IPS-NIHi11 (cell line): Measurements from ENCODE around the gene LAMC3.

ENCODE experiments used
- DNase-seq: peaks from one replicate; pipeline ENCODE4 v3.0.0; 2012; ENCODE audit warnings: mixed read lengths, low spot score

The LAMC3 gene

DNA sequence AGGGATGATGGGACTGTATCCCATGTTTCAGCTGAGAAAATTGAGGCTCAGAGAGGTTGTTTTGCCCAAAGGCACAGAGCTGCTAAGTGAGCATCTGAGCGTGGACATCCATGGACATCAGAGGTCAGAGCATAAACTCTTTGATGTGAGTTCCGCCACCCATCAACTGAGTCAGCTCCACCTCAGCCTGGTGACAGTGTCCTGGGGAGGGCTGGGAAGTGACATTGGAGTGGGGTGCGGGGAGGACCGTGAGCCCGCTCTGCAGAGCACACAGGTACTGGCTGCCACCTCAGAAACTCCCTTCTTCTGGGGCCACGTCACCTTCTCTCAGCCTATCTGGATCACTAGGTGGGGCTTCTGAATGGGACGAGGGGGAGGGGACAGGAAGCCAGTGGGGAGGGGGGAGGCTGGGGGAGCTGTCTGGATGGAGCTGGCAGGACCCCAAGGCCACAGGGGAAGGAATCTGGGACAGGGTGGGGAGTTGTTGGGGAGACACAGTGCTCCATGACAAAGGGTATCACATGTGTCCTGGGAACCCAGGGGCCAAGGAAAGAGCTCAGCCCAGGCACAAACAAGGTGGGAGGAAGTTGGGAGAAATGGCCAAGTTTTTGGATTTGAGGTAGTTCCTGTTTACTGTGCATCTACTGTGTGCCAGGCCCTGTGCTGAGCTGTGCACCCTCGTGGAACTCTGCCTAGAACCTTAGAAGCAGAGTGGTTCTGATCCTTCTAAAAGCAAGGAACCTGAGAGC is 2.5 kb downstream of the LAMC3 start:
- DNase-seq, result no peak

DNA sequence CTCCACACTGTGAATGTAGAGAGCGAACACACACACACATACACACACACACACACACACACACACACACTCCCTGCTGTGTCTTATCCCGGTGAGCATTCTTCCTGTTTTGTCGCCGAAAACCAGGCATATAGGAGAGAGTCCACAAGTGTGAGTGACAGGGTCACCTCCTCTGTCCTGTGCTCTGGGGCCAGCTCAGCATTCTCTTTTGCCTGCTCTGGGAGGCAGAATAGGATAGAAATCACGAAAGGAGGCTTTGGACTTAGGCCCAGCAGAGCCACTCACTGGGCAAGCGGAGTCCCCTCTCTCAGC is 3.0 kb downstream of the LAMC3 start:
- no peak for DNase-seq

DNA sequence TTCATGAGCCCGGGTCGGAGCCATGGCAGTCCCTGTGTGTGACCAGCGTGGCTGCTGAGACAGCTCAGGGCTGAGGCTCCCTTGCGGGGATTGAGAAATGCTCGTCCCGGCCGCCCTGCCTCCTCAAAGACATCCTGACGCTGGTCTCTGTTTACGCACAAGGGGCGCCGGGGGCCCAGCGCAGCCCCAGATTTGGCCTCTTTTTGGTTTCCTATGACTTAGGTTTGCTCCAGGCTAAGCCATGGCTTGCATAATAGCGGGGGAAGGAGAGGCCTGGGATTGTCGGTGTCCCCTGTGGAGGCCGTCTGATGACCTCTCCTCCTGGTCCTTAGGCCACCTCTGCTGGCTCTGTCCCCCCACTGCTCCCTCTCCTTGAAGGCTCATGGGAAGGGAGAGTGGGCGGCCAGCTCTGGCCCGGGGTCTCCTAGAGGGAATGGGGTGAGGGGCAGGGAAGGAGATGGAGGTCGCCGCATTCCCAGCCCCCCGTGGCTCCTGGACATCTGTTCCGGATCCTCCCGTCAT is 3.5 kb downstream of the LAMC3 start:
- no peak for DNase-seq

DNA sequence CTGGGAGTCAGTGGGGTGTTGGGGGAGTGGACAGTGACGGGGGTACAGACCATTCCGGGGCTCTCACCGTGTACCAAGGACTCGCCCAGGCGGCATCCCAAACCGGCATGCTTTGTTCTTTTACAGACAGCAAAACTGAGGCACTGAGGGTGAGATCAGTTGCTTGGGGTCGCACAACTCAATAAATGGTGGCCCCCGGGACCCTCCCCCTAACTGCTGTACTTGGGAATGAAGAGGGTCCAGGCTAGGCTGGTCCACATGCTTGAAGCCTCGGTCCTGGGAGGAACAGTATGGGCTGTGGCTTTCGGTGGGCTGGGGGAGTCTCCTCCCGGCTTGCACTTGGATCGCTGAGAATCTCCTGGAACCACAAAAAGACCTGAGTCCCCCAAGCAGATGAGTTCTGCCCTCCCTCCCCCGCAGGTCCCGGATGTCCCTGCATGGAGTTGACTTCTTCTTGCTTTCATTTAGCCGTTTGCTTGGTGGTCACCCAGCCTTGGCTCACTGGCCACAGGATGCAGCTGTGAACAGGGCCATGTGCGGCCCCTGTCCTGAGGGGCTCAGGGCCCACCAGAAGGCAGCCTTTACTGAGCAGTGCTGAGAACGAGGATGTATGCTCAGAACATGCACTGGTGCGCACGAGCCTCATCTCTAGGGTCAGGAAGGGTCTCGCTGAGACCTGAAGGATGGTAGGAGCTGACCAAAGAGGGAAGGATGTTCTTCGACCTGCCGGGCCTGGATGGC is 4.2 kb downstream of the LAMC3 start:
- no peak for DNase-seq

DNA sequence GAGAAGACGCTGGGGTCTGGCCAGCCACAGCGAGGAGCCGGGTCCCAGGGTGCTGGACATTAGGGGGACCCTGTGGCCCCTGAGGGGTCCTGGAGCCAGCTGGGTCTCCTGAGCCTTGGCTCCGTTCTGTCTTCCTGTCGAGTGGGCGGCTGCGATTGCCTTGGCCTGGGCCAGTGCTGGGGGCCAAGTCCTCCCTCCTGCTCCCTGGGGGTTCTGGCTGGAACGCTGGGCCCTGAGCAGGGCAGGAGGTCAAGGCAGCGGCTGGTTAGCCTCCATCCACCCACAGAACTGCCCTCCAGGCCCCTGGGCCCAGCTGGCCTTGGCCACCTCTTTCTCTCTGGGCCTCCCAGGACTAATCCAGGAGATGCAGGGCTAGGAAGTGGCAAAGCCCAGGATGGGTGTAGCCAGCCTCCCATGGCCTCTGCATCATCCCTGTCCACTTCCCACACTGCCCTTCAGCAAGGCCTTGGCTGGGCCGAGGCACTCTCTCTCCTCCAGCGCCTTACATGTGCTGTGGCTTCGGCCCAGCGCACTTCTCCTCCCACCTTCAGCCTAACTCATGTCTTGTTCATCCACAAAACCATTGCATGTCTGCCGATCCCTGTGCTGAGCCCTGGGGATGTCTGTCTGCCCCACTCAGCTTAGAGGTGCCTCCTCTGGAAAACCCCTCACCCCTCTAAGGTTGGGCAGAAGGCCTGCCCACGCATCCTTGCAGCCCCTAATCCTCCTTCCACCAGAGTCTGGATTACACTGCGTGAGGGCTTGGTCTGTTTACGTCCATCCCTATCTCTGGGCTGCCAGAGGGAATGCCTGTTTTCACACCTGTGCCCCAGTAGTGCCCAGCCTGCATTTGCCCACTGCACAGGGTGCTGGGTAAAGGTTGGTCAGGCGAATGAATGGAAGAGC is 5.0 kb downstream of the LAMC3 start:
- no peak for DNase-seq

DNA sequence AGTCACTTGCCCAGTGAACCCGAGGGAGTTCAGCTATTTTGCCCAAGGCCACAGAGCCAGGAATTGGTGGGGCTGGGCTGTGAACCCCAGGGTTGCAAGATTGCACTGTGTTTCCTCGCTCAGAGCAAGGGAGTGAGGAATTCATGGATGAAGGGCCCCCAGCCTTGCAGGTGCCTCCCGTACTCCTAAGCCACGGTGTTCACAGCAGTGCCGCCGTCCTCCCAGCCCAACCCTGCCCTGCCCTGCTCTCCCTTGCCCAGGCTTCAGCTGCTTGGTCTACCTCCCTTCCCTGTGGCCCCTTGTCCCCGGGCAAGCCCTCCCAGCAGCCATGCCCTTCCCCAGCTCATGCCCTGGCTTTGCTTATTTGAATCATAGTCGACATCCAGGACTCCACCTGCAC is 6.1 kb downstream of the LAMC3 start:
- DNase-seq, result no peak

DNA sequence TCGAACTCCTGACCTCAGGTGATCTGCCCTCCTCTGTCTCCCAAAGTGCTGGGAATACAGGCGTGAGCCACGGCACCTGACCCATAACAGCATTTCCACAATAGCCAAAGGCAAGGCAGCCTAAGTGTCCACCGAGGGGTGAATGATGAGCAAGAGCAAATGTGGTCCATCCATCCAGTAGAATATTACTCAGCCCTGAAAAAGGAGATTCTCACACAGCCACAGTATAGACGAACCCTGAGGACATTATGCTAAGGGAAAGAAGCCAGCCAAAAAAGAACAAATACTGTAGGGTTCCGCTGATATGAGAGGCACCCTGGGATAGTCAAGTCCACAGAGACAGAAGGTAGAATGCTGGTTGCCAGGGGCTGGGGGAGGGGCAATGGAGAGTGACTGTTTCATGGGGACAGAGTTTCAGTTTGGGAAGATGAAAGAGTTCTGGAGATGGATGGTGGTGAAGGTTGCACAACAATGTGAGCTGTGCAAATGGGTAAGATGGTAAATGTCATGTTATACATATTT is 7.0 kb downstream of the LAMC3 start:
- no peak for DNase-seq

DNA sequence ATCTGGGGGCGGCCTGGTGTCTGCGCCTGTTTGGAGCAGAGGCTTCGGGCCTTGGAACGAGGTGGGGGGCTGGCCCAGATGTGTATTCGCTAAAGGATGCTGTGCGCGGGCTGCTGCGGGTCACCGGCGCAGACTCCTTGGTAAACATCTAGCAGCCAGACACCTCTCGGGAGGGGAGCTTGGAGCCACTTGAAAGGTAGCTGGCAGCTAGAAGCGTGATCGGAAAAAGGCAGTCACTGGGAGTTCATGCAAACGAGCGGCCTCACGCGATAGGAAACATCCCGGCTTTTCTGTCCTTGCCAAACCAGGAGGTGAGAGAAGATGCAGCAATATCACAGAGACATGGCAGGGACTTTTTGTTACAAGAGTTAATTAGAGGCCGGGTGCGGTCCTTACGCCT is 8.1 kb downstream of the LAMC3 start:
- no peak for DNase-seq

DNA sequence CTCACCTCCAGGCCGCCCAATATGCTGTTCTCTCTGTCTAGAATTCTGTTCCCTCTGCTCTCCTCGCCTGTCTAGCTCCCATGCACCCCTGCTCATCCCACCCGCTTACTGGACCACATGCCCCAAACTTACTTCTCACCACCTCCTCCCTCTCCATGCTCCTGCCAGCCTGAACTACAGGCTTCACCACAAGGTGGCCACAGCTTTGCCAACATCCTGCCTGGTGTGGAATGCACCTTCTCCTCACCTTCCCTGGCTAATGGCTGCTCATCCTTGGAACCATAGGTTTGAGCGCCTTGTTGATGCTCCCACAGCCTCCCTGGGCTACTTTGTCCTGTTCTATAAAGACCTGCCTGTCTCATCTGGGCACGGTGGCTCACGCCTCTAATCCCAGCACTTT is 9.6 kb downstream of the LAMC3 start:
- DNase-seq, result peak; percentile 61

DNA sequence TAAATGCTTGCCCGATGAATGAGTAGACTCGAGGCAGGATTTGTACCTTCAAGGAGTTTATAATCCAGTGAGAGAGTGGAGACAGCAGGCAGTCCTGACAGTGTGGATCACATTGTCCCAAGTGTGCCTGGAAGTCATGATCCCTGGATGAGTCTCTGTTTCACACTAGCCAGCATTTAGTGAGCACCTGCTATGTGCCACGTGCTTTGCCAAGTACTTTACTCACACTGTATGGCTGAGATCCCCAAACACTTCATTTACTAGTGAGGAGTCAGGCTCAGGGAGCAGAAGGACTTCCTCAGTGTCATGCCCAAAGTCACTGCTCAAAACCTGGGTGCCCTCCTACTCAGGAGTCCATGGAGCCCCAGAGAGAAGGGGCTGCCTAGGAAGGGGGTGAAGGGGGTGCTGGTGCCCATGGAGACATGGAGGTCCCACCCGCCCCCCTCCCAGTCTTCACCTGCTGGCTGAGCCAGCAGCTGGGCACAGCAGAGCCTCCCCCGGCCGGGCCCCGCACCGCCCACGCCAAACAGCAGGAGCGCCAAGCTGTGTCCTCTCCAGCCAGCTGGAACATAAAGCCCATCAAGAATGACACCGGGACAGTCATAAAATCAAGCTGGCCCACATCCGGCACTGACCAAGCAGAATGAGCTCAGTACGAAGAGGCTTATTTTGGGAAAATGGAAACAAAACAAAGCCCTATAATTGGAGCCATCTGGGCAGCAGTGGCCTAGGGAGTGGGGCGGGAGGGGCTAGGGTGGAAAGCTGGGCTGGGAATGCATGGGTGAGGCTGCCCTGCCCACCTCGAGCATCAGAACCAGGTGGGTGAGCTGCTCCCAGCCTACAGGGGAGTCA is 10.6 kb downstream of the LAMC3 start:
- no peak for DNase-seq

DNA sequence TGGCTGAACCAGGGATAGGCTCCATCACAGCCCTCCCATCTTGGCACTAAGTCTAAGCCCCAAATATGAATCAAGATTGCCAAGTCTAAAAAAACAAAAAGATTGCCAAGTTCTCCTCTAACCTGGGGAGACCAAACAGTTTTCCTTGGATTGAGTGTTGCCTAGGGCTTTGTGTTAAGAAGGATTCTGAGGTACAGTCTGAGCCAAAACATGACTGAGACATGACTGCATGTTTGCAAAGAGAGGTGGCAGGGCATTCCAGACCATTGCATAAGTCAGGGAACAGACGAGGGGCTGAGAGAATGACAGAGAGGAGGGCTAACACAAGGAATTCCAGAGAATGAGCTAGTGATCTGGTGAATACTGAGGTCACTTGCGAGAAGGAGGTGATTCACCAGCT is 11.4 kb downstream of the LAMC3 start:
- DNase-seq, result peak; percentile 8

DNA sequence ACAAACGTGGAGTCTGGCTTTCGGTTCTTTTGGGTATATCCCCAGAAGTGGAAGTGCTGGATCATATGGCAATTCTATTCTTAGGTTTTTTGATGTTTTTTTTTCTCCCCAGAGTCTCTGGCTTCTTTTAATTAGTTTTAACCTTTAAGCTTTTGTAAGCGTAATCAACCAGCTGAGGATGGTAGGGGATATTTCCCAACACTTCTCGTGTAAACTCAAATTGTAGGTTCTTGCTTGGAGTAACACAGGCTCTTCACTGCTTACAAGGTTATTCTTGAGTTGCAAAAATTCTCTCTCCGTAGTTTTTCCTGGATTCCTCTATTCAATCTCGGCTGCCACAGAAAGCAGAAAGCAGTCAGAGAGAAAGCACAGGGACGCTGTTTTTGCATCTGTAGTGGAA is 11.9 kb downstream of the LAMC3 start:
- DNase-seq, result no peak

DNA sequence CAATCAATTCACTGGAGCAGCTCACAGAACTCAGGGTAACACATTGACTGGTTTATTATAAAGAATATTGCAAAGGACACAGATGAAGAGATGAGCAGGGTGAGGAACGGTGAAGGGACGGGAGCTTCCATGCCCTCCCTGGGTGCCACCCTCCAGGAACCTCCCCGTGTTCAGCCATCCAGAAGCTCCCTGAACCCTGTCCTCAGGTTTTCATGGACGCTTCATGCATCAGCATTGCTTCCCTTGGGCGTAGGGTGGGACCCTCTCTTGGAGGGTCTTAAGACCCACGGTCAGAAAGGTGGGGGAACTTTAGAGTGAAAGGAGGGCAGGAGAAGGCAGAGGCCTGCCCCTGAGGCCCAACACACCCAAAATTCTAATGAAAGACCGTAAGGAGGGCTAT is 12.8 kb downstream of the LAMC3 start:
- DNase-seq, result no peak

DNA sequence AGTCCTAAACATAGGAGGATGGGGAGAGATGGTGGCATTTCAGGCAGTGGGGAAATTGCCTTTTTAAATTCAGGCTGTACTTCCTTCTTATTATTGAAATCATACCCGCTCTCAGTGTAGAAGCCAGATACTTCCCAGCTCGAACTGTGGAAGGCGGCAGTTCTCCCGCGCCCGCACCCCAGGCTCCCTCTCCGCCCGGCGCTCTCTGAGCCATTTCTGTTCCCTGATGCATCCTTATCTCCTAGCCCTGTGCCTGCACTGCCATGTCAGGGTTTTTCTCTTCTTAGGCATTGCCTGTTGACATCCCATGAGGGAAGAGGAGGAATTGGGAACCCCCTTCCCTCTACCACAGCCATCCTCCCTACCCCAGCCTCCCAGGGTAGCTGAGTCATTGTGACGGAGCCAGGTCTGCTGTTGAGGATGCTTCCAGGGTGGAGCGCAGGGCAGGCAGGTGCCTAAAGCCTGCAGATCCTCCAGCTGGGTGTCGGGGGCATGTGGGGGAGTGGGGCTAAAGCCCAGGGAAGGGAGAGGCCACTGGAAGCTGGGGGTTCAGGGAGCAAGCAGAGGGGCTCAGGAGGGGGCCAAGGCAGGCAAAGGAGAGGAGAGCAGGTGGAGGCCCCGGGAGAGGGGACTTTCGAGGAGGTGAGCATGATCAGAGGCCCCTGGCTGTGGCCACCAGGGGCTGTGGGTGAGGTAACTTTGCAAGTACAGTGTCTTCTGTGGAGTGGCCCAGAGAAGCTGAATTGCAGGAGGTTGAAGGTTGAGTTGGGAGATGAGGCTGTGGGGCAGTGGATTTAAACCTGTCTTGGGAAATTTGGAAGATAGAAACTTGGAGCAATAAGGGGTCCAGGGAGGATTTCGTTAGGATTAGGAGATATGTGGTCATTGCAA is 16.2 kb downstream of the LAMC3 start:
- no peak for DNase-seq

DNA sequence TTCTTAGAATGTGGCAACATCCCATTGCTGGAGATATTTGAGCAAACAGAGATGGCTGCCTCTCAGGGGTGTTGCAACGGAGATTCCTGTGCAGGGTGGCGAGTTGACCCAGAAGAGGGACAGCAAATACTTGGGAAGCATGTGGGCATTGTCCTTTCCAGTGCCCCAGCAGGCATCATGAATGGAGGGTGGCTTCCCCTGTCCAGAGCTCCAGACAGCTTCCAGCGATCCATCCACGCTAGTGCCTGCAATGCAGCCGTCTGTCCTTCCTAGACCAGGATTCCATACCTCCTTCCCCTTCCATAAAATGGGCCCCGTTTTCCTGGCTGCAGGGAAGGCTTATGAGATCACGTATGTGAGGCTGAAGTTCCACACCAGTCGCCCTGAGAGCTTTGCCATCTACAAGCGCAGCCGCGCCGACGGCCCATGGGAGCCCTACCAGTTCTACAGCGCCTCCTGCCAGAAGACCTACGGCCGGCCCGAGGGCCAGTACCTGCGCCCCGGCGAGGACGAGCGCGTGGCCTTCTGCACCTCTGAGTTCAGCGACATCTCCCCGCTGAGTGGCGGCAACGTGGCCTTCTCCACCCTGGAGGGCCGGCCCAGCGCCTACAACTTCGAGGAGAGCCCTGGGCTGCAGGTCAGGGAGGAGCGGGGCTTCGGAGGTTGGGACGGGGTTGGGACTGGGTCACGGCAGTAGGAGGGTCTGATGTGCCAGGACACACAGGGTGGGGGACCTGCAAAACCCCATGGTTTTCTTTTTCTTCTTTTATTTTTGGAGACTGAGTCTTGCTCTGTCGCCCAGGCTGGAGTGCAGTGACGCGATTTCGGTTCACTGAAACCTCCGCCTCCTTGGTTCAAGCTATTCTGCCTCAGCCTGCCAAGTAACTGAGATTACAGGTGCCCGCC is 17.2 kb downstream of the LAMC3 start:
- DNase-seq, result no peak

DNA sequence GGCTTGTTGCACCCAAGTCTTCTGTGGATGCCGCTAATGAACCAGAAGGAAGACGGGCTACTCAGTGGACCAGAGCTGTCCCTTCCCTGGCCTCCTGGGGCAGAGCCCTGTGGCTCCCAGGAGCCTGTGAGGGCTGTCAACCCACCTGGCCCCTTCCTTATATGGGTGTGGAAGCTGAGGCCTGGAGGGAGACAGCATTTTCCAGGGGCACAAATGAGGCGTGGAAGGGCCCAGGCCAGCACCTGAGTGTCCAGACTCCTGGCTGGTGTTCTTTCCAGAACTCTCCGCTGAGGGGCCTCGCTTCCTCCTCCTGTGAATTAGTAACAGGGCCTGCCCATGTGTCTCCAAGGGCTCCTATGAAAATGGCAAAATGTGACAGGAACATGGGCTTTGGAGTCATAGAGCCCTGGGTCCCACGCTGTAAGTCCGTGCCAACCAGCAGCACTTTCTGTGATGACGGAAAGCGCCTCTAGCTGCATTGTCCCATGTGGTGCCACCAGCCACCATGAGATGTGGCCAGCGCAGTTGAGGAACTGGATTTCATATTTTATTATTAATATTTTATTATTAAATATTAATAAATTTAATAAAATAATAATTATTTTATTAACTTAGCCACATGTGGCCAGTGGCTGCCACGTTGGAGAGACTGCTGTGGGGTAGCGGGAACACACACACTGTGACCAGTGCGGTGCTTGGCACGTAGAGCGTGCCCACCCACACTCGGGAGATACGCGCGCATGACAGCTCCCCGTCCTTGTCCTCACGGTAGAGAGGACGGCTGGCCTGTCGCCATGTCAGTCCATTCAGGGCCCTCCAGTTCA is 18.3 kb downstream of the LAMC3 start:
- DNase-seq, result no peak

DNA sequence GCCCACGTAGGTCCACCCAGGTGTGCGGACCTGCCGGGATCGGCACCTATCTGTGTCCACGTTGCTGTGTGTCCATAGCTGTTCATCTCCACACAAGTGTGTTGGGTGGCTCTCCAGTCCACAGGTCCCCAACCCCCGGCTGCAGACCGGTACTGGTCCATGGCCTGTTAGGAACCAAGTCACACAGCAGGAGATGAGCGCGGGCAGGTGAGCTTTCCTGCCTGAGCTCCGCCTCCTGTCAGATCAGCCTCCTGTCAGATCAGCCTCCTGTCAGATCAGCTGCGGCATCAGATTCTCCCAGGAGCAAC is 18.9 kb downstream of the LAMC3 start:
- DNase-seq, result no peak

DNA sequence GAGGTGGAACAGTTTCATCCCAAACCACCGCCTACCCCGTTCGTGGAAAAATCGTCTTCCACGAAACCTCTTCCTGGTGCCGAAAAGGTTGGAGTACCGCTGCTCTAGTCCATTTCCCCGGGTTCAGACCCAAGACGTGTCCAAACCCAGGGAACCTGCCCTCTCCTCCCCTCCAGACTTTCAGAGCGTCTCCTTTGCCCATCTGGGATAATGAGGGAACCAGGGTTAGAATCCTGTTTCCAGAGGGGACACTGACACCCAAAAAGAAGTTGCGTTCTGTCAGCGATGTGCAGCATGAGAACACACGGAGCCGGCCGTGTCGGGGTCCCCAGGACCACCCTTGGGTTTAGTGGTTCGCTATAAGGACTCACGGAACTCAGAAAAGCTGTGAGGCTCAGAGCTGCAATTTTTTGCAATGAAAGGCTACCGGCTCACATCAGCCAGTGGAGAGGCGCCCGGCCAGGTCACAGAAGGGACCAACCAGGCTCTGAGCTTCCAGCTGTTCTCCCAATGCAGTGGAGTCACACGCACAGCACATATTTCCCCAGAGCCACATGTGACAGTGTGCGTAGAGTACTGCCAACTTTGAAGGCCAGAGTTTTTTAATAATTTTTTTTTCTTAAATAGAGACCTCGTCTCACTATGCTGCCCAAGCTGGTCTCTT is 19.4 kb downstream of the LAMC3 start:
- no peak for DNase-seq
